ENCODE measurements around the gene COL4A6. TPM values are rescaled to one million over a fixed set of nuclear protein-coding genes. Genes with fewer than 3 reads are reported as not detected.

Gene COL4A6
- total RNA-seq, 1 experiment from 2014 or later, result 0.28 TPM

GRCh38 chrX:108117988-108118387 is 320.2 kb downstream of the COL4A6 start:
- POLR2A ChIA-PET, result no interaction called here
- Histone ChIP-seq H3K36me3 (ENCODE audit: control insufficient read depth, insufficient read depth, low read length) (no peaks in the 10 kb centered on the region), H3K27ac (ENCODE audit: low read length) (no peak overlapping the region), H3K27me3 (ENCODE audit: control insufficient read depth, insufficient read depth, low read length) (no peaks in the 10 kb centered on the region), H3K9me3 (ENCODE audit: control insufficient read depth, insufficient read depth, low read depth, low read length) (no peaks in the 10 kb centered on the region), H3K4me3 (ENCODE audit: low read depth in 2 of 2, low read length in 2 of 2) (no peak overlapping the region), H3K4me1 (ENCODE audit: control insufficient read depth, insufficient read depth, low read length) (no peaks in the 10 kb centered on the region)
- no peak for DNase-seq (ENCODE audit: low read depth, low spot score)
- intact Hi-C loops (cut with micrococcal nuclease; ENCODE audit: unreplicated experiment), result no loop called here
- ATAC-seq, result no peak
- in situ Hi-C loops (cut with HindIII; ENCODE audit: low pct_unique_long_range_greater_than_20kb, low sequenced_read_pairs), result no loop called here
- BruUV-seq (replicated peaks), result no TSS peak
- TF ChIP-seq REST (IDR thresholded peaks at IDR 0.05; ENCODE audit: insufficient read depth in 1 of 2, low read depth in 2 of 2, low read length in 1 of 2) (no peak), TCF7L2 (IDR thresholded peaks at IDR 0.05; ENCODE audit: low read depth, low read length) (no peak), SIN3A (IDR thresholded peaks at IDR 0.05; ENCODE audit: borderline replicate concordance, insufficient read depth, low read depth, low read length) (no peak), POLR2AphosphoS5 (IDR thresholded peaks at IDR 0.05; ENCODE audit: low read depth, low read length) (no peak)
- TF ChIP-seq, protein P1, sequence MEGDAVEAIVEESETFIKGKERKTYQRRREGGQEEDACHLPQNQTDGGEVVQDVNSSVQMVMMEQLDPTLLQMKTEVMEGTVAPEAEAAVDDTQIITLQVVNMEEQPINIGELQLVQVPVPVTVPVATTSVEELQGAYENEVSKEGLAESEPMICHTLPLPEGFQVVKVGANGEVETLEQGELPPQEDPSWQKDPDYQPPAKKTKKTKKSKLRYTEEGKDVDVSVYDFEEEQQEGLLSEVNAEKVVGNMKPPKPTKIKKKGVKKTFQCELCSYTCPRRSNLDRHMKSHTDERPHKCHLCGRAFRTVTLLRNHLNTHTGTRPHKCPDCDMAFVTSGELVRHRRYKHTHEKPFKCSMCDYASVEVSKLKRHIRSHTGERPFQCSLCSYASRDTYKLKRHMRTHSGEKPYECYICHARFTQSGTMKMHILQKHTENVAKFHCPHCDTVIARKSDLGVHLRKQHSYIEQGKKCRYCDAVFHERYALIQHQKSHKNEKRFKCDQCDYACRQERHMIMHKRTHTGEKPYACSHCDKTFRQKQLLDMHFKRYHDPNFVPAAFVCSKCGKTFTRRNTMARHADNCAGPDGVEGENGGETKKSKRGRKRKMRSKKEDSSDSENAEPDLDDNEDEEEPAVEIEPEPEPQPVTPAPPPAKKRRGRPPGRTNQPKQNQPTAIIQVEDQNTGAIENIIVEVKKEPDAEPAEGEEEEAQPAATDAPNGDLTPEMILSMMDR (IDR thresholded peaks at IDR 0.05), result no peak
- CTCF ChIA-PET, result no interaction called here

DNA sequence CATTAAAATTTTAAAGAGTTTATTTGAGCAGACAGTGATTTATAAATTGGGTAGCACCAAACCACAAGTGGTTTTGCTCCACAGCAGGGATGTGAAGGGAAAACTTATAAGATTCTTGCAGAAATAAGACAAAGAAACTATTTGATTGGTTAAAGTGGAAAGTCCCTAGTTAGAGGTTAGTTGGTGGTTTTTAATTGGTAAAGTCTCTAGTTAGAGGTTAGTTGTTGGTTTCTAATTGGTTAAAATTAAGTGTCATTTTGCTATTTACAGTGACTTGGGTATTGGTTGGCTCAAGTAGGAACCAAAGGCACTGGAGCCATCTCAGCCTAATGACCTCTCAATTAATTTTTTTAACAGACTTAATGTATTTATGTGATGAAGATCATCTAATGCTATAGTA is 323.7 kb downstream of the COL4A6 start:
- Histone ChIP-seq H3K4me3 (ENCODE audit: low read depth in 2 of 2, low read length in 2 of 2) (no peak overlapping the region), H3K36me3 (ENCODE audit: control insufficient read depth, insufficient read depth, low read length) (no peaks in the 10 kb centered on the region), H3K9me3 (ENCODE audit: control insufficient read depth, insufficient read depth, low read depth, low read length) (no peaks in the 10 kb centered on the region), H3K27me3 (ENCODE audit: control insufficient read depth, insufficient read depth, low read length) (no peaks in the 10 kb centered on the region), H3K4me1 (ENCODE audit: control insufficient read depth, insufficient read depth, low read length) (no peaks in the 10 kb centered on the region), H3K27ac (ENCODE audit: low read length) (no peak overlapping the region)
- ATAC-seq (no peak), DNase-seq (ENCODE audit: low read depth, low spot score) (no peak)
- no TSS peak for BruUV-seq (replicated peaks)
- ChIA-PET CTCF (no interaction called here), POLR2A (no interaction called here)
- in situ Hi-C loops (cut with HindIII; ENCODE audit: low pct_unique_long_range_greater_than_20kb, low sequenced_read_pairs) (no loop called here), intact Hi-C loops (cut with micrococcal nuclease; ENCODE audit: unreplicated experiment) (no loop called here)
- TF ChIP-seq, protein P1 (IDR thresholded peaks at IDR 0.05), result no peak
- no peak for TF ChIP-seq TCF7L2 (IDR thresholded peaks at IDR 0.05; ENCODE audit: low read depth, low read length)
- no peak for TF ChIP-seq POLR2AphosphoS5 (IDR thresholded peaks at IDR 0.05; ENCODE audit: low read depth, low read length)
- TF ChIP-seq SIN3A (IDR thresholded peaks at IDR 0.05; ENCODE audit: borderline replicate concordance, insufficient read depth, low read depth, low read length), result no peak
- TF ChIP-seq REST (IDR thresholded peaks at IDR 0.05; ENCODE audit: insufficient read depth in 1 of 2, low read depth in 2 of 2, low read length in 1 of 2), result no peak

Other genes starting within 250 kb of the COL4A6 start
- 8.3 TPM for gene COL4A5, start 1.4 kb upstream of the COL4A6 start, total RNA-seq (2021; ENCODE audit: unreplicated experiment)